GM20000 (cell line): ENCODE data around the gene C1orf174.

Source experiments
- DNase-seq: peaks from one replicate; pipeline ENCODE4 v3.0.0; 2012; ENCODE audit warnings: low spot score
- CTCF ChIP-seq: IDR thresholded peaks from 2 replicates; pipeline ENCODE4 v1.5.1; 2012; ENCODE audit warnings: mild to moderate bottlenecking, control low read depth; ENCODE audit errors: extremely low read depth, missing control alignments

The C1orf174 gene

GRCh38 chr1:3883194-3883925 lies 16.7 kb downstream of the C1orf174 start:
- no peak for DNase-seq
- no peak for TF ChIP-seq CTCF

- no peak for TF ChIP-seq CTCF
- no peak for DNase-seq
These were observed 18.9 kb downstream of the C1orf174 start for GRCh38 chr1:3881193-3881480.

GRCh38 chr1:3880429-3881192 lies 19.5 kb downstream of the C1orf174 start:
- TF ChIP-seq CTCF = no peak
- no peak for DNase-seq

DNA sequence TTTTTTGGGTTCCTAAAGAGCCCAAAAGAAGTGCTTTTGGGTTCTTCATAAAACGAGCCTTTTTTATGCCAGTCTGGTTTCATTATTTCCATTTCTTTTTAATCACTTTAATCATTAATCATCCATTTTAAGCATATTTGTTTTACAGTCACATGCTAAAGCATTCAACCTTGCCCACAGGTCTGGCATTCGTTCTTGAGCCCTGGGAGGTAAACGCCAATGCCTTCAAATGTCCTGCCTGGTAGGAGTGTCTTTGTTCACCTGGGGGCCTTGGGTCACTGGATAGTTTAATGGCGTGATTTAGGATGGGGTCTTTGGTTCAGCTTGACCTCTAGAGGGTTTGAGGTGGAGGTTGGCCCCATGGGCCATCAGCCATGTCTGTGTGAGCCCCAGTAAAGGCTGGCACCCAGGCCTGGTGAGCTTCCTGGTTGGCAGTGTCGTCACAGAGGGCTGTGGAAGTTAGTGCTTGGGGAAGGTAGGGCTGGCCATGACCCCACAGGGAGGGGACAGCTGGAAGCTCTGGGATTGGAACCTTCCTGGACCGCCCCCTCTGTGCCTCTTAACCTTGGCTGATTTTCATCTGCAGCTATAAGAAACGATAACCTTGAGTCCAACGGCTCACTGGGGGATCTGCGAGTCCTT lies 20.2 kb downstream of the C1orf174 start:
- DNase-seq = no peak
- no peak for TF ChIP-seq CTCF

GRCh38 chr1:3879099-3879498 lies 21.0 kb downstream of the C1orf174 start:
- no peak for TF ChIP-seq CTCF
- no peak for DNase-seq

- TF ChIP-seq CTCF = no peak
- DNase-seq = no peak
These were observed 23.4 kb downstream of the C1orf174 start for GRCh38 chr1:3876716-3877115.

DNA sequence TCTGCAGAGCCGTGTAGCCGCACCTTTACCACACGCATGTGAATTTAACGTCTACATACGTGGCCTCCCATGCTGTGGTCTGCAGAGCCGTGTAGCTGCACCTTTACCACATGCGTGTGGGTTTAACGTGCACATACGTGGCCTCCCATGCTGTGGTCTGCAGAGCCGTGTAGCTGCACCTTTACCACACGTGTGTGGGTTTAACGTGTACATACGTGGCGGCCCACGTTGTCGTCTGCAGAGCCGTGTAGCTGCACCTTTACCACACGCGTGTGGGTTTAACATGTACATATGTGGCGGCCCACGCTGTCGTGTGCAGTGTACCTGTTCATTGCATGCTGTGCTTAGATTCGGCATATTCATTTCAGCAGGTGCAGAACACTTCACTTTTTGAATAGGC lies 25.3 kb downstream of the C1orf174 start:
- DNase-seq = no peak
- no peak for TF ChIP-seq CTCF
